Endothelial cell of umbilical vein (primary cell): ENCODE data around the gene AKT3. TPM values are rescaled to one million over a fixed set of nuclear protein-coding genes. Genes with fewer than 3 reads are reported as not detected.

Source experiments
- BruUV-seq: library from RNA; stranded (reverse); fragments of 400-500 nt; replicated peaks from 2 replicates; lab custom pipeline; 2021; lab: Mats Ljungman, UMichigan
- CTCF ChIA-PET: fragments of 300-600, 350-600 bp; sonication (Branson Sonifier 250); formaldehyde crosslinking; loops from one replicate; lab custom pipeline; 2021; ENCODE audit warnings: antibody characterized with exemption, inconsistent platforms; lab: Charles Lee
- POLR2A ChIA-PET: fragments of 300-600, 350-600 bp; sonication (Branson Sonifier 250); formaldehyde crosslinking; loops from one replicate; lab custom pipeline; 2021; ENCODE audit warnings: antibody characterized with exemption, inconsistent platforms; lab: Charles Lee
- DNase-seq: peaks from one replicate; pipeline ENCODE4 v3.0.0-alpha.2; 2011; ENCODE audit warnings: low read depth, low spot score
- FAIRE-seq: peaks from 2 replicates; lab custom pipeline; 2011; peaks lifted over from hg19 to GRCh38; lab: Jason Lieb, UNC
- H2AFZ ChIP-seq: 2 replicates; pipeline ENCODE4 v1.6.0; 2012; ENCODE audit warnings: low read depth, low read length, control low read depth, inconsistent platforms
- H3K27ac ChIP-seq: 2 replicates; pipeline ENCODE4 v1.5.1; 2011; ENCODE audit warnings: low read depth, mild to moderate bottlenecking, control low read depth, low read length, moderate library complexity; ENCODE audit not compliant: insufficient read depth
- H3K27me3 ChIP-seq, 2 experiments: 2 replicates each; pipeline versions ENCODE4 v1.6.0 to v1.6.1; 2011; ENCODE audit warnings: low read length in 2 of 2, mixed read lengths in 1 of 2; ENCODE audit not compliant: control insufficient read depth in 2 of 2, insufficient read depth in 2 of 2
- H3K36me3 ChIP-seq, 2 experiments: 2 replicates in 1 of 2; 3 replicates in 1 of 2; pipeline ENCODE4 v1.5.1; 2011; ENCODE audit warnings: low read length in 2 of 2, mild to moderate bottlenecking in 1 of 2, moderate library complexity in 1 of 2; ENCODE audit not compliant: control insufficient read depth in 2 of 2, insufficient read depth in 2 of 2; ENCODE audit errors: extremely low read depth in 1 of 2
- H3K4me1 ChIP-seq: 3 replicates; pipeline ENCODE4 v1.5.1; 2011; ENCODE audit warnings: mild to moderate bottlenecking, low read length; ENCODE audit not compliant: control insufficient read depth, insufficient read depth; ENCODE audit errors: extremely low read depth
- H3K4me2 ChIP-seq: 2 replicates; pipeline ENCODE4 v1.6.1; 2011; ENCODE audit warnings: low read length, control low read depth, mixed read lengths; ENCODE audit not compliant: insufficient read depth
- H3K4me3 ChIP-seq, 3 experiments: fragments of 200-600 bp in 1 of 3; sonication (generic), shearing (Covaris generic) in 1 of 3; replicated peaks in 1 of 3; 2 replicates each; pipeline ENCODE4 v1.5.1; 2011 to 2016; ENCODE audit warnings: control low read depth in 3 of 3, low read length in 3 of 3, mild to moderate bottlenecking in 2 of 3, inconsistent platforms in 1 of 3, low read depth in 1 of 3, moderate library complexity in 1 of 3; ENCODE audit not compliant: insufficient read depth in 1 of 3
- H3K79me2 ChIP-seq: 2 replicates; pipeline ENCODE4 v1.6.0; 2012; ENCODE audit warnings: low read length, inconsistent platforms; ENCODE audit not compliant: control insufficient read depth, insufficient read depth
- H3K9ac ChIP-seq: replicated peaks from 2 replicates; pipeline ENCODE3; 2011; ENCODE audit warnings: low read length, control low read depth; ENCODE audit not compliant: insufficient read depth; ENCODE audit errors: extremely low read depth
- H3K9me1 ChIP-seq: replicated peaks from 3 replicates; pipeline ENCODE4 v1.6.0; 2011; ENCODE audit warnings: mild to moderate bottlenecking, low read length; ENCODE audit not compliant: control insufficient read depth, insufficient read depth; ENCODE audit errors: extremely low read depth
- H3K9me3 ChIP-seq: replicated peaks from 2 replicates; pipeline ENCODE4 v1.5.1; 2012; ENCODE audit warnings: low read length, inconsistent platforms; ENCODE audit not compliant: control insufficient read depth, insufficient read depth
- H4K20me1 ChIP-seq: replicated peaks from 2 replicates; pipeline ENCODE3; 2011; ENCODE audit warnings: mild to moderate bottlenecking, low read length; ENCODE audit not compliant: control insufficient read depth, insufficient read depth; ENCODE audit errors: extremely low read depth
- EZH2 ChIP-seq: IDR thresholded peaks from 2 replicates; pipeline ENCODE4 v1.6.1; 2012; ENCODE audit warnings: borderline replicate concordance, low read depth, mild to moderate bottlenecking, moderate library complexity, low read length, inconsistent platforms; ENCODE audit not compliant: severe bottlenecking
- FOS ChIP-seq: IDR thresholded peaks from 2 replicates; pipeline ENCODE4 v1.6.1; 2011; ENCODE audit warnings: mild to moderate bottlenecking, low read length, moderate library complexity, borderline replicate concordance; ENCODE audit not compliant: insufficient read depth
- GATA2 ChIP-seq: IDR thresholded peaks from 2 replicates; pipeline ENCODE4 v1.7.0; 2011; ENCODE audit warnings: low read depth, mild to moderate bottlenecking, moderate library complexity, mixed read lengths, low read length; ENCODE audit not compliant: insufficient read length, insufficient read depth
- JUN ChIP-seq: IDR thresholded peaks from 2 replicates; pipeline ENCODE4 v1.6.1; 2011; ENCODE audit warnings: borderline replicate concordance, low read depth; ENCODE audit not compliant: insufficient read length, insufficient read depth
- MYC ChIP-seq: IDR thresholded peaks from one replicate; pipeline ENCODE4 v1.6.1; 2011; ENCODE audit warnings: mild to moderate bottlenecking, low read depth, low read length
- POLR2A ChIP-seq: IDR thresholded peaks from 2 replicates; pipeline ENCODE4 v1.6.1; 2012; ENCODE audit warnings: low read depth, mild to moderate bottlenecking, control low read depth, low read length
- POLR2AphosphoS5 ChIP-seq: IDR thresholded peaks from 2 replicates; pipeline ENCODE4 v1.6.1; 2012; ENCODE audit warnings: low read depth, mild to moderate bottlenecking, control low read depth, low read length, moderate library complexity; ENCODE audit not compliant: insufficient read depth
- dilution Hi-C: fragments of 300-500 bp; cut with MboI; formaldehyde crosslinking; loops from one replicate; pipeline ENCODE4 v1.15.0; 2019; ENCODE audit warnings: low sequenced_read_pairs; ENCODE audit not compliant: extremely low pct_ligation_motif_present
- intact Hi-C: fragments of 100-400 bp; cut with micrococcal nuclease; formaldehyde crosslinking; loops from one replicate; pipeline ENCODE4 v1.10.0; 2022
- polyA plus RNA-seq, 4 experiments: library from polyadenylated mRNA; depleted of rRNA in 3 of 4; stranded (reverse) in 3 of 4; unstranded in 1 of 4; fragments of >200 nt; gene quantifications; 2 replicates each; pipeline versions ENCODE4 v1.2.1 to v1.2.3, GENCODE V29; 2011 to 2012; ENCODE audit warnings: missing spikeins in 1 of 4
- total RNA-seq: library from RNA; stranded (reverse); gene quantifications from 2 replicates; pipeline ENCODE4 v1.2.3, GENCODE V29; 2021
- TF ChIP-seq, protein P1 (sequence below): IDR thresholded peaks from 2 replicates; pipeline ENCODE4 v1.6.1; 2011; ENCODE audit not compliant: insufficient read depth, insufficient read length
- TF ChIP-seq, protein P2 (sequence below), 2 donors: IDR thresholded peaks; 1 replicate in 1 of 2; 2 replicates in 1 of 2; pipeline ENCODE4 v1.5.1; 2011; ENCODE audit warnings: low read length in 2 of 2, mild to moderate bottlenecking in 2 of 2, moderate library complexity in 2 of 2, control low read depth in 1 of 2, inconsistent platforms in 1 of 2, low read depth in 1 of 2; ENCODE audit not compliant: insufficient read depth in 1 of 2; ENCODE audit errors: extremely low read depth in 1 of 2

AKT3 gene
- total and polyA plus RNA-seq, 2 donors (not counting 3 experiments of a cell fraction or from before 2014, with no cell fraction given): 20.6 to 97.1 TPM

DNA sequence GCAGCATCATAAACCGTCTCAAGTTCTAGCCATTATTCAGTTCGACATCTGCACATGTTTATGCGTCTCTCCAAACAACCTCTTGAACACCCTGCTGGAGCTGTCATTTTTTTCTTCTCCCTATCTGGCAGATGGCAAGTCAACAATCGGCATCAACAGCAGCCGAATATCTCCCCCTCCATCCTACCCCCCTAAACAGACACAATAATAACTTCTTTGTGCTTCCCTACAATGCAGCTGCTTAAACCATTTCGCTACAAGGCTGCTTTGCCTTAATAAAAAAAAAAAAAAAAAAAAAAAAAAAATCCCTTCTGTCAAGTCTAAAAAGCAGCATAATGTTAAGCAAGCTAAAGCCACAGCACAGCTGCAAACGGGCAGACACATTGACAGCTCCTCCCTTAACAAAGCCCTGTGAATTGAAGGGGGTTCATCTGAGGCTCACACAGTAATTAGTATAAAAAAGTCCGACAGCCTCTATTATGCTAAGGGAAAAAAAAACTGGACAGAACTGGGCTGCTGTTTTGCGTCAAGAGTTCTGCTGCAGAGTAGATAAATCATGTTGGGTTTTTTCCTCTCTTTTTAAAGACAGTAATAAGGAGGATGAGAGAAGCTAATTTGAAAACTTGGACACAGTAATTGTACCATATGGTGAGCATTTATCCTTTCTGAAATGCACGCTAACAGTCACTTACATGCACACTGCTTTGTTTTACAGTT lies 136.4 kb downstream of the AKT3 start:
- no peaks in the 10 kb centered on the region for H3K27me3 ChIP-seq
- no peaks in the 10 kb centered on the region for H3K9me3 ChIP-seq
- peaks cover 5% of the 10 kb centered on the region for H3K4me1 ChIP-seq
- intact Hi-C loops: no loop called here
- H3K27ac ChIP-seq: no peak overlapping the region
- no peak overlapping the region for H3K4me2 ChIP-seq
- BruUV-seq: no TSS peak
- ChIA-PET POLR2A (no interaction called here), CTCF (interaction anchor here (0.6 to 1.2 kb wide), 4 partner anchors 74 to 451 kb away, joined by 3 to 4 read pairs (median 4); no protein-coding TSS in a partner anchor)
- no peak for FAIRE-seq
- no peaks in the 10 kb centered on the region for H3K36me3 ChIP-seq
- no peak overlapping the region for H3K4me3 ChIP-seq
- TF ChIP-seq JUN (no peak), FOS (no peak), POLR2A (no peak), EZH2 (no peak), POLR2AphosphoS5 (no peak), GATA2 (no peak), MYC (no peak)
- TF ChIP-seq, protein P1, sequence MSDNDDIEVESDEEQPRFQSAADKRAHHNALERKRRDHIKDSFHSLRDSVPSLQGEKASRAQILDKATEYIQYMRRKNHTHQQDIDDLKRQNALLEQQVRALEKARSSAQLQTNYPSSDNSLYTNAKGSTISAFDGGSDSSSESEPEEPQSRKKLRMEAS: no peak
- TF ChIP-seq, protein P2, sequence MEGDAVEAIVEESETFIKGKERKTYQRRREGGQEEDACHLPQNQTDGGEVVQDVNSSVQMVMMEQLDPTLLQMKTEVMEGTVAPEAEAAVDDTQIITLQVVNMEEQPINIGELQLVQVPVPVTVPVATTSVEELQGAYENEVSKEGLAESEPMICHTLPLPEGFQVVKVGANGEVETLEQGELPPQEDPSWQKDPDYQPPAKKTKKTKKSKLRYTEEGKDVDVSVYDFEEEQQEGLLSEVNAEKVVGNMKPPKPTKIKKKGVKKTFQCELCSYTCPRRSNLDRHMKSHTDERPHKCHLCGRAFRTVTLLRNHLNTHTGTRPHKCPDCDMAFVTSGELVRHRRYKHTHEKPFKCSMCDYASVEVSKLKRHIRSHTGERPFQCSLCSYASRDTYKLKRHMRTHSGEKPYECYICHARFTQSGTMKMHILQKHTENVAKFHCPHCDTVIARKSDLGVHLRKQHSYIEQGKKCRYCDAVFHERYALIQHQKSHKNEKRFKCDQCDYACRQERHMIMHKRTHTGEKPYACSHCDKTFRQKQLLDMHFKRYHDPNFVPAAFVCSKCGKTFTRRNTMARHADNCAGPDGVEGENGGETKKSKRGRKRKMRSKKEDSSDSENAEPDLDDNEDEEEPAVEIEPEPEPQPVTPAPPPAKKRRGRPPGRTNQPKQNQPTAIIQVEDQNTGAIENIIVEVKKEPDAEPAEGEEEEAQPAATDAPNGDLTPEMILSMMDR (IDR thresholded peaks at IDR 0.05; ENCODE audit: extremely low read depth in 1 of 2, insufficient read depth in 1 of 2, low read depth in 1 of 2, low read length in 2 of 2): no peak
- no peaks in the 10 kb centered on the region for H4K20me1 ChIP-seq
- dilution Hi-C loops: no loop called here
- H3K9ac ChIP-seq: no peak overlapping the region
- H3K9me1 ChIP-seq: no peaks in the 10 kb centered on the region
- no peak overlapping the region for H2AFZ ChIP-seq
- DNase-seq: no peak
- H3K79me2 ChIP-seq: peaks cover 20% of the 10 kb centered on the region
